Measurements from ENCODE around the gene ATP7A.
"Not testable (repeated sequence)": the region's sequence is repeated elsewhere in the genome, so short reads cannot be mapped to it uniquely, and the experiment has no call there.

Gene ATP7A

DNA sequence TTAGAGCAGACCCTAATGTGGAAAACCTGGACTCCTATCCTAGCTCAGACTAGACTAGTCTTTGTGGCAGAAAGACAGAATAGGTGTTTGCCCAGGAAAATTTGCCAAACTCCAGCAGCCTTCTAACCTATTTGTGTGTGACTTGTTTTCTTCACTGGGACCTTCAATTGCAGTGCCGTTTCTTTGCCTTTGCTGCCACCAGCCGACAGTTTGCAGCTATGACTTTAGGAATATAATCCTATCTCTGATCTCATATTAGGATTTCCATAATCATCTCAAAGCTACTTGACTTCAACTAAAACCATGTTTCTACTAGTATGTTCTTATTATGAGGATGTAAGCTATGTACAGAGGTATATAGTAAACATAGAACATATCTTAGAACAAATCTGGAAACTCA, 119.2 kb downstream of the ATP7A start:
- DNase-seq (ENCODE audit: low read depth in 2 of 3, low spot score in 2 of 3), result no peak

DNA sequence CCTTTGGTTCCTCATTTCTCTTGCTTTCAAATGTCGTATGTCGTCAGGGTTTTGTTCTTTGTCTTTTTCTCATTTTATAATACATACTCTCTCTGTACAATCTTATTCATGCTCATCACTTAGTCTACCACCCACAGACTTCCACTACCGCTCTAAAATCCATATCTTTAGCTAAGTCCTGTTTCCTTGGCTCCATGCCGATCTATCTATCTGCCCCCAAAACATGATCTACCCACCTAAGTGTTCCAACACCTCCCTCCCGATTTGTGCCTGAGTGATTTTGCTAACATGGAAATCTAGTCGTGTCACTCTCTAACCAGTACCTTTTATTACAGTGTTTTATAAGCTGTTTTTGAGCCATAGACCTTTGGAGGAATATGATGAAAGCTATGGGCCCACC, 124.6 kb downstream of the ATP7A start:
- no peak for DNase-seq (ENCODE audit: low read depth in 2 of 3, low spot score in 2 of 3)

DNA sequence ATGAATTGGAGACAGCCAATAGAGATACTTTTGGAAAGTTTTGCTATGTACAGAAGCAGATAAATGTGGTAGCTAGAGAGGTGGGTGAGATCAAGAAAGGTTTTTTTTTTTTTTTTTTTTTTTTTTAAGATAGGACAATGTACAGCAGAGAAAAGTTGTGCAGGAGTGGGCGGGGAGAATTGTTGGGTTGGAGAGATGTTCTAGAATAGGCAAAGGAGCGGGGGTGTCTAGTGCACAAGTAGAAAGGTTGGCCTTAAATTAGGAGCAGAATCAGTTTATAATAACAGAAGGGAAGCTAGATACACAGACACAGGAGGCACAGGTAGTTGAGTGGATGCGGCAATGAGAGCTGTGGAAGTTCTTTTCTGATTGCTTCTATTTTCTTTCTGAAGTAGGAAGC, 127.4 kb downstream of the ATP7A start:
- DNase-seq (ENCODE audit: low read depth in 2 of 3, low spot score in 2 of 3), result no peak

DNA sequence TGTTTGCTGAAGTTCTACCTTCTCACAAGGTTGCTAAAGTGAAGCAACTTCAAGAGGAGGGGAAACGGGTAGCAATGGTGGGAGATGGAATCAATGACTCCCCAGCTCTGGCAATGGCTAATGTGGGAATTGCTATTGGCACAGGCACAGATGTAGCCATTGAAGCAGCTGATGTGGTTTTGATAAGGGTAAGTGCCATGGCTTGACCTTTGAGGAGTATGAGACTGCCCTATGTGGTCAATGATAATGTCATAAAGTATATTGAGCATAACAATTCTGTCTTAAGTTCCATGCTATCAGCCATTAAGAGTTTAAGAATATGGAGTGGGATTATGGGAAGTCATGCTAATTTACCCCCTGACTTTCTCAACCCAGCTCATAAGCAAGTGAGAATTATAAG, 132.1 kb downstream of the ATP7A start:
- DNase-seq (ENCODE audit: low read depth in 2 of 3, low spot score in 2 of 3), result no peak

DNA sequence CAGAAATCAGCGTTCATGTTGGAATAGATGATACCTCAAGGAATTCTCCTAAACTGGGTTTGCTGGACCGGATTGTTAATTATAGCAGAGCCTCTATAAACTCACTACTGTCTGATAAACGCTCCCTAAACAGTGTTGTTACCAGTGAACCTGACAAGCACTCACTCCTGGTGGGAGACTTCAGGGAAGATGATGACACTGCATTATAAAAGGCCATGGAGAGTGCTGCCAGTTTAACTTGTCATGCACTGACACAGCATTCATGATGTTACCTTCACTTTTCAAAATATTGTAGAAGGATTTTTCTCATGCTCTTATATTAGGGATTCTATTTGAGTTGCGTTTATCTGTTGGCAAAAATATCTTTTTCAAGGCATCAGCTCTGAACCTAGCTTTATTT, 135.9 kb downstream of the ATP7A start:
- DNase-seq (ENCODE audit: low read depth in 2 of 3, low spot score in 2 of 3), result no peak

DNA sequence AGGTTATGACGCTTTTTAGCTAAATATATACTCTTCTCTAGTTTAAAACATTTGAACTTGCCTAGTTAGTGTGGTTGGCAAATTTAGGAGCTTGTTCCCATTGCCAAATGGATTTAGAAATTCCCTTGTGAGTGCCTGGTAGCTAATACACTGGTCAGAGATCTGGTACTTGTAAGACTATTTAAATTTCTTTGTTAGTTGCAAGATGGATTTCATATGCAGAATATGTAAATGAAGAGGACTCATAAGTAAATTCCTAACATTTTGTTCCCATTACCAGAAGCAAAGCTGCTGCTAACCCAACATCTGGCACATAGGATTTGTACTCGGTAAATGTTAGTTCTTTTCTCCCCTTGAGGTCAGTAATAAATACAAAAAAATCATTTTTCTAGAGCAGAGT, 137.6 kb downstream of the ATP7A start:
- DNase-seq (ENCODE audit: low read depth in 2 of 3, low spot score in 2 of 3), result no peak

DNA sequence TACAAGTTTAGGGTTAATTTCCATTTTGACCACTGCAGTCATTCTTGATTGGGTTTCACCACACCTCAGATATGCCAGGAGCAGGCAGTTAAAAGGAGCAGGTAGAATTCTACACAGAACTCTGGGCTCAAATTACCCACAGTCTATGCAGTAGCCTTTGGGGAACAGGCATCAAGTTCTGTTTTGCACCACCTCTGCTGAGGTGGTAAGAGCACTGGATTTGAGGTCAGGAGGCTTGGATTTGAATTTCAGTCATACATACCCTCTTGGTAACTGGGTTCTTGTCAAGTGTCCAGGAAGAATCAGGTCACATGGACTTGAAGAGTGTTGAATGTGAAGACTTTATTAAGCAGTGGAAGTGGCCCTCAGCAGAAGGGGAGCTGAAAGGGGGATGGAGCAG, 153.2 kb downstream of the ATP7A start:
- DNase-seq (ENCODE audit: low read depth in 2 of 3, low spot score in 2 of 3), result no peak

DNA sequence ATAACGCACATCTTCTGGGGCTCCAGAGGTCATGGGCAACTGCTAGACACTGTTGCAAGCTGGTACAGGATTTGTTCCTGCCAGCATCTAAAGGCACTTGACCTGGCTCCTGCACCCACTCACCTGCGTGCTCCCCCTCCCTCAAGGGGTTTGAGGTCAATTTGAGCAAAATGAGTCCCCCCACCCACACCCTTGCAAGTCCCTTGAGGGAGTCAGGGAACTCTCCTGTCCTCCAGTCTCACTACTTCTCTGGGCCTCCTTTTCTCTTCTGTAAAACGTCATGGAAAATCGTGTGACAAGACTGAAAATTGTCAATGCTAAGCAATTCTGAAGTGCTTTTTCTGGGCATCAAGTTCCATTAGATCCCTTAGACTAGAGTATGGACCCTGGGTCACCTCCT, 153.7 kb downstream of the ATP7A start:
- DNase-seq (ENCODE audit: low read depth in 2 of 3, low spot score in 2 of 3), result no peak

DNA sequence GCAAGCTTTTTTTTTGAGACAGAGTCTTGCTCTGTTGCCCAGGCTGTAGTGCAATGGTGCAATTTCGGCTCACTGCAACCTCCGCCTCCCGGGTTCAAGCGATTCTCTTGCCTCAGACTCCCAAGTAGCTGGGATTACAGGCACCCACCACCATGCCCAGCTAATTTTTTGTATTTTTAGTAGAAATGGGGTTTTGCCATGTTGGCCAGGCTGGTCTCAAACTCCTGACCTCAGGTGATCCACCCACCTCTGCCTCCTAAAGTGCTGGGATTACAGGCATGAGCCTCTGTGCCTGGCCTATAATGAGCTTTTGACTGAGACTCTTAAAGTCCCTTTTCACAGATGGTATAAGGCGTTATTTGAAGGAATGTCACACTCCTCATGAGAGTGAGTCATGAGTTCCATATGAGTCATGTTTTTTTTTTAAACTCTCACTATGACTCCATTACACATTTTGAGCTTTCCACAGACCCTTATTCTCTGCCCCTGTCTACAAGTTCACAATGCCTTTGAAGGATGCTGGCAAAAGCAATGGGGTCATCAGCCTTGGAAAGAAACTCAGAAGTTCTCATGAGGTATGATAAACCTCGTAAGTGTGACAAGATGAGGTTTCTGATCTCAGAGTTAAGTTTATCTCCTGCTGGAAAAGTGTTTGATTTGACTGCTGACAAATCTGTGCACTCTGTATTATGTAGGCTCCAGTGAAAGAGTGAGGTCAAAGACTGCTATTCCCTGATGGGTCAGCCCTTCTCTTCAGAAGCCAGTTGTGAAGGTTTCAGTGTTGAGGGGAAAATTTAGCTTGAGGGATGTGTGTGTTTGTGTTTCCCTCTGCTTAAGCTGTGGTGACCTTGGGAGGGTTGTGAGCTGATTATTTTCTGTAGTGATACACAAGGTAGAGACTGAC, 154.5 kb downstream of the ATP7A start:
- DNase-seq (ENCODE audit: low read depth in 2 of 3, low spot score in 2 of 3), result not testable (repeated sequence)

DNA sequence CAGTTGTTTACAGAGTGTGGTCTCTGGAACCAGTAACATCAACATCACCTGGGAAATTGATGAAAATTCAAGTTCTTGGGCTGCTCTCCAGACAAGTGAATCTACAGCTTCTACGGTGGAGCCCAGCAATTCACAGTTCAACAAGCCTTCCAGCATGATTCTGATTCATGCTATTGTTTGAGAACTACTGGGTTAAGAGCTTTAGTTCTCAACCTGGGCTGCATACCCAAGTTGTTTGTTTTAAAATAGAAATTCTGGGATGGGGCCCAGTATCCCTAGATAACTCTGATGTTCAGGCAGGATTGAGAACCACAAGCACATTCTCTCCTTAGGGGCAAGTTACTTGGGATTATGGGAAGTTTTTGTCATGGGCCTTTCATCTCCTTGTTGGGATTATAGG, 155.6 kb downstream of the ATP7A start:
- no peak for DNase-seq (ENCODE audit: low read depth in 2 of 3, low spot score in 2 of 3)

DNA sequence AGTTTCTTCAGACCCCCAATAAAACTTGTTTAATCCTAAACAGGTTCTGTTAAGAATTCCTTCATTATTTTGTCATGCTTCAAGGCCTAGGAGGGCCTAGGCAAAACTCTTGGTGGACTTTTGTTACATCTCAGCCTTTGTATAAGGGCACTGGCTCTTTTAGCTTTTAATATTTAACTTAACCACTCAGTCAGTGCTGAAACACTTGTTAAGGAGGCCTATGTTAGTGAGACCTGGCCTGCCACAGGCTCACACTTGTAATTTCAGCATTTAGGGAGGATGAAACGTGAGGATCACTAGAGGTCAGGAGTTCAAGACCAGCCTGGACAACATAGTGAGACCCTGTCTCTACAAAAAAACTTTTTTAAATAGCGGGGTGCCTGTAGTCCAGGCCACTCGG, 160.8 kb downstream of the ATP7A start:
- no peak for DNase-seq (ENCODE audit: low read depth in 2 of 3, low spot score in 2 of 3)

DNA sequence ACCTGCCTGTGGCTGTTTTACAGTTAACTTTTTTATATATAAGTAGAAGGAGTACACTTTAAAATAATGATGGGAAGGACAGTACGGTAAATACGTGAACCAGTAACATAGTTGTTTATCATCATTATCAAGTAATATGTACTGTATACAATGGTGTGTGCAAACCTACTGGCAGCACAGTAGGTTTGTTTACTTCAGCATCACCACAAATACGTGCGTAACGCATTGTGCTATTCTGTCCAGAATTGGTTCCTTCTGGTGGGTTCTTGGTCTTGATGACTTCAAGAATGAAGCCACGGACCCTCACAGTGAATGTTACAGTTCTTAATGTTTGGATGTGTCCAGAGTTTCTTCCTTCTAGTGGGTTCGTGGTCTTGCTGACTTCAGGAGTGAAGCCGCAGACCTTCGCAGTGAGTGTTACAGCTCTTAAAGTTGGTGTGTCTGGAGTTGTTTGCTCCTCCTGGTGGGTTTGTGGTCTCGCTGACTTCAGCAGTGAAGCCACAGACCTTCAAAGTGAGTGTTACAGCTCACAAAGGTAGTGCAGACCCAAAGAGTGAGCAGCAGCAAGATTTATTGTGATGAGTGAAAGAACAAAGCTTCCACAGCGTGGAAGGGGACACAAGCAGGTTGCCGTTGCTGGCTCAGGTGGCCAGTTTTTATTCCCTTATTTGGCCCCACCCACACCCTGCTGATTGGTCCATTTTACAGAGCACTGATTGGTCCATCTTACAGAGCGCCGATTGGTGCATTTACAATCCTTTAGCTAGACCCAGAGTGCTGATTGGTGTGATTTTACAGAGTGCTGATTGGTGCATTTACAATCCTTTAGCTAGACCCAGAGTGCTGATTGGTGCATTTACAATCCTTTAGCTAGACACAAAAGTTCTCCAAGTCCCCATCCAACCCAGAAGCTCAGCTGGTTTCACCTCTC, 162.9 kb downstream of the ATP7A start:
- DNase-seq (ENCODE audit: low read depth in 2 of 3, low spot score in 2 of 3), result not testable (repeated sequence)

DNA sequence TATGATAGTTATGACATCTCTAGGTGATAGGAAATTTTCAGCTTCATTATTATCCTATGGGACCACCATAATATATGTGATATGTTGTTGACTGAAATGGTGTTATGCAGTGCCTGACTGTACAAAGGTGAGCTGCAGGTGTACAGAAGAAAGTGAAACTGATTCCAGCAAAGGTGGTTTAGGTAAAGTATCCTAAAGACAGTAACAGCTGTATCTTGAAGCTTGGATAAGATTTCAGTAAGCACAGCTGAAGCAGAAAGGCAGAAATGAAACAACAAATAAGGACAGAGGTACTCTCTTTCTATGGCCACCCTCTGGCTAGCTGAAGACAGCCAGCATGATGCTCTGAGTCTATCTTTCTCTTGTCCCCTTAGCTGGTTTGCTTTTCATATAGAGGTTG, 163.6 kb downstream of the ATP7A start:
- DNase-seq (ENCODE audit: low read depth in 2 of 3, low spot score in 2 of 3), result no peak

DNA sequence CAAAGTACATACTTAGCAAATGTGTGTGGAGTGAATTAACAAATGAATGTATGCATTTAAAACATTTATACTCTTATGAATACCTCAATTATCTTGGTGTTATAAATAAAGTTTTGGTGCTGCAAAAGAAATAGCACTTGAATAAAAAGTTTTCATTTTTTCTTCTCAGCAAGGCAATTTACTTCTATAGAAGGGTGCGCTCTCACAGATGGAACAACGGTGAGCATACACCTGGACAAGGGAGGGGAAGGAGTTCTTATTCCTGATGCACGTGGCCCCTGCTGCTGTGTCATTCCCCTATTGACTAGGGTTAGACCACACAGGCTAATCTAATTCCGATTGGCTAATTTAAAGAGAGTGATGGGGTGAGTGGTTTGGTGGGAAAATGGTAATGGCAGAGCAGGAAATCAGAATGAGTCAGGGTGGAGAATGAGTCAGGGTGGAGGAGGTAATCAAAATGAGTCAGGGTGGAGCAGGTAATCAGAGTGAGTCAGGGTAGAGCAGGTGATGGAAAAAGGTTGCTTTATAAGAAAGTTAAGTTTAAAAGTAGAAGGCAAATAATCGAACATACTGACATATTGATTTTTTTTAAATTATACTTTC, 165.4 kb downstream of the ATP7A start:
- no peak for DNase-seq (ENCODE audit: low read depth in 2 of 3, low spot score in 2 of 3)

DNA sequence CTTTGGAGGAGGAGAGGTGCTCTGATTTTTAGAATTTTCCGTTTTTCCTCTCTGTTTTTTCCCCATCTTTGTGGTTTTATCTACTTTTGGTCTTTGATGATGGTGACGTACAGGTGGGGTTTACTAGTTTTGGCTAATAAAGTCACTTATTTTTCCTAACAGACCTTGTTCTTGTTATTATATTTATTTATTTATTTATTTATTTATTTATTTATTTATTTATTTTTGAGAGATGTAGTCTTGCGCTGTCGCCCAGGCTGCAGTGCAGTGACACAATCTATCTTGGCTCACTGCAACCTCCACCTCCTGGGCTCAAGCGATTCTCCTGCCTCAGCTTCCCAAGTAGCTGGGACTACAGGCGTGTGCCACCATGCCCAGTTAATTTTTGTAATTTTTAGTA, 170.9 kb downstream of the ATP7A start:
- not testable (repeated sequence) for DNase-seq (ENCODE audit: low read depth in 2 of 3, low spot score in 2 of 3)

DNA sequence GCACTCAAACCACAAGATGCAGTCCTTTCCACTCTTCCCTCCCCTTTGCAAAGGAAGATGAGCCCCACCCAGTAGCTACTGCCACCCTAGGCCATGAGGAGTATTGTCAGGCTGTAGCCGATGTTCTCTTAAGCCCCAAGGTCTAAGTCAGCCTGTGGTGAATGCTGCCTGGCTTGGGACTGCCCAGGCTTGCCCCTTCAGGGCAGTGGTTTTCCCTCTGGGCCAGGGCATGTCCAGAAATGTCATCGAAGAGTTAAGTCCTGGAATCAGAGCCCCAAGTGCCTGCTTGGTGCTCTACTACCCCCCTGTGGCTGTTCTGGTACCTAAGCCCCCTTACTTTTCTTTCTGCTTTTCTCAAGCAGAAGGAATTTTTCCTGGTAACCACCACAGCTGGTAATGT, 181.8 kb downstream of the ATP7A start:
- no peak for DNase-seq (ENCODE audit: low read depth in 2 of 3, low spot score in 2 of 3)

DNA sequence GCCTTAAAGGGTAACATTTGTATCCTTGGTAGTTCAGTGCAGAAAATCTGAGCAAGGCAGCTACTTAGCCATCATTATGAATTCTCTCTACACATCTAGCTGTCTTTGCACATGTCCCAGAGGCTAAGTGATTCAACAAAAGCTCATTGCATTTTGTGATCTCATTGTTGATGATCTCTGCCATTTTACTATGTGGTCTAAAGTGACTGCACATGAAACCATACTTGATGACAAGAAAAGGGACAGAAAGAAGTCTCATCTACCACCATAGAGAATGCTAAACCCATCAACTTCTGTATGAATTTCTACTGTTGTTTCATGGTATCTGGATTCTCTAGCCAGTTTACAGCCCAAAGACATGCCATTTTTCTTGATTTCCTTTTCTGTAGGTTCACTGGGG, 187.6 kb downstream of the ATP7A start:
- no peak for DNase-seq (ENCODE audit: low read depth in 2 of 3, low spot score in 2 of 3)

Measured in activated CD8-positive, alpha-beta memory T cell treated with anti-CD3 and anti-CD28 coated beads for 48 hours (primary cell).